Adrenal gland (tissue), 12 donors: ENCODE results near the gene P2RY1. TPM values are rescaled to one million over a fixed set of nuclear protein-coding genes. Genes with fewer than 3 reads are reported as not detected.
"Not testable (repeated sequence)": the region's sequence is repeated elsewhere in the genome, so short reads cannot be mapped to it uniquely, and the experiment has no call there.

Experiments used
- DNase-seq, 7 donors: peaks; one replicate each; pipeline ENCODE4 v3.0.0-alpha.2; 2019 to 2020
- H3K27ac ChIP-seq, 5 donors: fragments of 200-600 bp; sonication (generic) in 4 of 5; 1 replicate in 3 of 5; 2 replicates in 2 of 5; pipeline versions ENCODE4 v1.5.1 to v1.8.0; 2016 to 2020; ENCODE audit warnings: mild to moderate bottlenecking in 1 of 5
- H3K27me3 ChIP-seq: fragments of 200-600 bp; 2 replicates; pipeline ENCODE4 v1.8.0; 2021
- H3K36me3 ChIP-seq, 2 donors: fragments of 200-600 bp; replicated peaks in 1 of 2; 1 replicate in 1 of 2; 2 replicates in 1 of 2; pipeline versions ENCODE4 v1.5.1 to v1.8.0; 2018 to 2022
- H3K4me1 ChIP-seq, 2 donors: fragments of 200-600 bp; replicated peaks in 1 of 2; 1 replicate in 1 of 2; 2 replicates in 1 of 2; pipeline versions ENCODE4 v1.5.1 to v1.8.0; 2018 to 2021
- H3K4me3 ChIP-seq, 4 donors: fragments of 200-600 bp; sonication (generic) in 3 of 4; one replicate each; pipeline ENCODE4 v1.5.1; 2016 to 2018
- H3K9me3 ChIP-seq, 3 donors: fragments of 200-600 bp; sonication (generic) in 1 of 3; replicated peaks in 1 of 3; 1 replicate in 2 of 3; 2 replicates in 1 of 3; pipeline versions ENCODE4 v1.5.1 to v1.8.0; 2016 to 2021
- CTCF ChIP-seq, 6 experiments: fragments of 450-650 bp in 4 of 6; fragments of 200-600 bp in 2 of 6; sonication (generic) in 1 of 6; IDR thresholded peaks; 1 replicate in 5 of 6; 2 replicates in 1 of 6; pipeline versions ENCODE4 v1.5.1 to v1.8.0; 2016 to 2021; ENCODE audit warnings: antibody characterized with exemption in 6 of 6, mild to moderate bottlenecking in 2 of 6, moderate library complexity in 1 of 6
- POLR2A ChIP-seq, 2 donors: fragments of 450-650 bp; IDR thresholded peaks; one replicate each; pipeline ENCODE4 v1.6.1; 2017; ENCODE audit warnings: antibody characterized with exemption in 2 of 2, mild to moderate bottlenecking in 2 of 2, moderate library complexity in 1 of 2
- WGBS, 4 donors: extraction: QIAGEN DNeasy Blood & Tissue Kit in 2 of 4; methylation state at CpG; one replicate each; pipeline versions ENCODE4 v1.1.5 to v1.1.7; 2013 to 2017; 5-methylcytosine and 5-hydroxymethylcytosine counted together
- intact Hi-C, 2 donors: fragments of 100-400 bp; cut with DNase I; formaldehyde crosslinking; loops; one replicate each; pipeline versions ENCODE4 v1.14.1 to v1.15.0; 2022 to 2023
- polyA plus RNA-seq, 3 donors: library from polyadenylated mRNA; stranded (reverse); fragments of 200-250 nt in 2 of 3; fragments of 350-450 nt in 1 of 3; fragmentation: Illumina TruSeq in 1 of 3; extraction: RNeasy Lipid Tissue Mini Kit (QIAGEN cat#74804) in 1 of 3; gene quantifications; one replicate each; pipeline ENCODE4 v1.2.3, GENCODE V29; 2013 to 2014
- total RNA-seq, 9 donors: library from RNA; depleted of rRNA in 4 of 9; stranded (reverse); fragments of >200 nt in 4 of 9; fragments of 120-200 nt in 1 of 9; fragmentation: NEBNext Ultra II Directional in 1 of 9; extraction: Animal tissue kit (Norgen Biotek cat#: 25700) in 1 of 9; gene quantifications; one replicate each; pipeline versions ENCODE4 v1.1.0 to v1.2.4, GENCODE V29; 2013 to 2023
- donor health status: healthy with polysubstance abuse.
- donor health status: Bipolar disorder and iron deficiency.
- donor health status: DM: yes; HTN: yes; CAD: no.
- donor health status: DM: no; HTN: no; CAD: no.
- donor health status: DM: no; HTN: no; CAD: no.
- donor health status: DM: yes; HTN: yes; CAD: no.

P2RY1 gene
- total and polyA plus RNA-seq, 12 donors: 0.57 to 7.6 (median 3.5) TPM

GRCh38 chr3:152870027-152870426 is 35.1 kb downstream of the P2RY1 start:
- WGBS, 4 donors: 81 to 89% (median 84%) methylated on average over 5 of the region's 5 CpGs
- H3K36me3 ChIP-seq: no peaks in the 10 kb centered on the region
- intact Hi-C loops: no loop called here
- peaks cover 0 to 5% (median 0%) of the 10 kb centered on the region in 3 donors for H3K9me3 ChIP-seq
- no peaks in the 10 kb centered on the region for H3K4me1 ChIP-seq
- H3K27me3 ChIP-seq: no peaks in the 10 kb centered on the region
- H3K4me3 ChIP-seq: no peak overlapping the region
- DNase-seq: peak in 2 of 7 donors; percentile 16 to 41
- H3K27ac ChIP-seq: peak overlapping the region in 1 of 5 donors; percentile 6
- TF ChIP-seq POLR2A (IDR thresholded peaks at IDR 0.05) (no peak), CTCF (IDR thresholded peaks at IDR 0.05) (no peak)

- H3K27me3 ChIP-seq, H3K27ac ChIP-seq, H3K4me1 ChIP-seq, H3K4me3 ChIP-seq, H3K36me3 ChIP-seq, H3K9me3 ChIP-seq, intact Hi-C loops, DNase-seq: not testable (repeated sequence)
Observed at GRCh38 chr3:152873314-152873713, 38.4 kb downstream of the P2RY1 start.

- intact Hi-C loops: no loop called here
- Histone ChIP-seq H3K36me3 (no peaks in the 10 kb centered on the region), H3K9me3 (no peaks in the 10 kb centered on the region), H3K4me1 (no peaks in the 10 kb centered on the region), H3K27me3 (no peaks in the 10 kb centered on the region), H3K4me3 (no peak overlapping the region), H3K27ac (no peak overlapping the region)
- DNase-seq: no peak
- no peak for TF ChIP-seq CTCF (IDR thresholded peaks at IDR 0.05)
- TF ChIP-seq POLR2A (IDR thresholded peaks at IDR 0.05): no peak
Observed at GRCh38 chr3:152874896-152875749, 40.2 kb downstream of the P2RY1 start.

- Histone ChIP-seq H3K27ac (no peak overlapping the region), H3K27me3 (no peaks in the 10 kb centered on the region), H3K9me3 (no peaks in the 10 kb centered on the region), H3K36me3 (no peaks in the 10 kb centered on the region), H3K4me3 (no peak overlapping the region), H3K4me1 (no peaks in the 10 kb centered on the region)
- no peak for DNase-seq
- intact Hi-C loops: no loop called here
- TF ChIP-seq CTCF (IDR thresholded peaks at IDR 0.05): no peak
- no peak for TF ChIP-seq POLR2A (IDR thresholded peaks at IDR 0.05)
- WGBS, 4 donors: 75 to 86% (median 82%) methylated on average over 8 of the region's 8 CpGs
Observed at GRCh38 chr3:152879130-152879789, 44.3 kb downstream of the P2RY1 start.
